GM12878 (cell line): ENCODE results near the gene LDHA. TPM values are rescaled to one million over a fixed set of nuclear protein-coding genes. Genes with fewer than 3 reads are reported as not detected.

Experiments used
- ATAC-seq: fragments of 200-7000 bp; cut with Tn5 transposase; 3 replicates; pipeline ENCODE4 v1.9.1; 2020; ENCODE audit warnings: mild to moderate bottlenecking, moderate library complexity
- BruUV-seq: library from RNA; stranded (reverse); fragments of 400-500 nt; replicated peaks from 2 replicates; lab custom pipeline; 2021; lab: Mats Ljungman, UMichigan
- CTCF ChIA-PET: fragments of 300-600 bp; sonication (Branson Sonifier 250); formaldehyde crosslinking; extraction: SDS; loops from one replicate; lab custom pipeline; 2021; ENCODE audit warnings: inconsistent platforms; lab: Yijun Ruan, JAX
- POLR2A ChIA-PET: fragments of 350-600 bp; formaldehyde crosslinking; extraction: SDS; loops from one replicate; lab custom pipeline; 2021; ENCODE audit warnings: inconsistent platforms; lab: Charles Lee
- RAD21 ChIA-PET: fragments of 300-600 bp; sonication (Branson Sonifier 250); formaldehyde crosslinking; loops from one replicate; lab custom pipeline; 2023; ENCODE audit warnings: antibody characterized with exemption; ENCODE audit not compliant: unreplicated experiment; lab: Charles Lee
- SMC1A ChIA-PET: fragments of 300-600 bp; sonication (Branson Sonifier 250); formaldehyde crosslinking; loops from one replicate; lab custom pipeline; 2023; ENCODE audit not compliant: unreplicated experiment, uncharacterized antibody; lab: Charles Lee
- DNase-seq: peaks from one replicate; pipeline ENCODE4 v3.0.0-alpha.2; 2011; ENCODE audit warnings: low read depth, low spot score
- FAIRE-seq: peaks from 3 replicates; lab custom pipeline; 2011; peaks lifted over from hg19 to GRCh38; lab: Jason Lieb, UNC
- H2AFZ ChIP-seq: 2 replicates; pipeline ENCODE4 v1.6.0; 2011; ENCODE audit warnings: low read depth, low read length, control low read depth; ENCODE audit not compliant: control insufficient read depth
- H3K27ac ChIP-seq: 2 replicates; pipeline ENCODE4 v1.5.1; 2011; ENCODE audit warnings: control low read depth; ENCODE audit not compliant: control insufficient read depth, insufficient read depth
- H3K27me3 ChIP-seq, 2 experiments: replicated peaks in 1 of 2; 2 replicates each; pipeline versions ENCODE4 v1.6.0 to v1.6.1; 2011; ENCODE audit warnings: low read length in 1 of 2; ENCODE audit not compliant: control insufficient read depth in 2 of 2, insufficient read depth in 2 of 2
- H3K36me3 ChIP-seq, 2 experiments: 2 replicates each; pipeline ENCODE4 v1.5.1; 2011; ENCODE audit warnings: low read length in 1 of 2; ENCODE audit not compliant: control insufficient read depth in 2 of 2, insufficient read depth in 2 of 2
- H3K4me1 ChIP-seq: 2 replicates; pipeline ENCODE4 v1.6.1; 2011; ENCODE audit warnings: mild to moderate bottlenecking, low read length, moderate library complexity, mixed read lengths; ENCODE audit not compliant: control insufficient read depth, insufficient read depth
- H3K4me2 ChIP-seq: 2 replicates; pipeline ENCODE4 v1.6.0; 2011; ENCODE audit warnings: control low read depth; ENCODE audit not compliant: control insufficient read depth, insufficient read depth
- H3K4me3 ChIP-seq: fragments of 200-600 bp; sonication (generic); 2 replicates; pipeline ENCODE4 v1.5.1; 2016
- H3K79me2 ChIP-seq: 2 replicates; pipeline ENCODE4 v1.6.0; 2011; ENCODE audit warnings: low read length; ENCODE audit not compliant: control insufficient read depth, insufficient read depth
- H3K9ac ChIP-seq: 2 replicates; pipeline ENCODE4 v1.8.0; 2011; ENCODE audit warnings: low read length, control low read depth, mixed read lengths; ENCODE audit not compliant: control insufficient read depth, insufficient read depth
- H3K9me3 ChIP-seq: replicated peaks from 3 replicates; pipeline ENCODE4 v1.5.1; 2011; ENCODE audit warnings: mild to moderate bottlenecking, low read length; ENCODE audit not compliant: control insufficient read depth, insufficient read depth
- H4K20me1 ChIP-seq: 2 replicates; pipeline ENCODE4 v1.6.0; 2011; ENCODE audit not compliant: control insufficient read depth, insufficient read depth
- ATF2 ChIP-seq: IDR thresholded peaks from 2 replicates; pipeline ENCODE4 v1.6.1; 2012; ENCODE audit warnings: low read length, inconsistent platforms
- CEBPB ChIP-seq, 2 experiments: fragments of 150-350 bp in 1 of 2; IDR thresholded peaks; 2 replicates each; pipeline ENCODE4 v1.6.1; 2012 to 2014; ENCODE audit warnings: low read depth in 2 of 2, low read length in 2 of 2, borderline replicate concordance in 1 of 2, inconsistent platforms in 1 of 2
- CEBPZ ChIP-seq: fragments of 150-350 bp; IDR thresholded peaks from 2 replicates; pipeline ENCODE4 v1.6.1; 2016; ENCODE audit warnings: low read depth, low read length
- E2F8 ChIP-seq: fragments of 450-650 bp; IDR thresholded peaks from 2 replicates; pipeline ENCODE4 v1.6.1; 2018; ENCODE audit warnings: mild to moderate bottlenecking, low read depth, moderate library complexity; ENCODE audit not compliant: partially characterized antibody
- KLF5 ChIP-seq: fragments of 450-650 bp; IDR thresholded peaks from 2 replicates; pipeline ENCODE4 v1.6.1; 2014; ENCODE audit warnings: mild to moderate bottlenecking; ENCODE audit not compliant: partially characterized antibody
- MEF2A ChIP-seq: IDR thresholded peaks from 2 replicates; pipeline ENCODE4 v1.6.1; 2011; ENCODE audit warnings: low read depth, mild to moderate bottlenecking, low read length, moderate library complexity; ENCODE audit not compliant: insufficient read depth
- NFYA ChIP-seq: IDR thresholded peaks from 2 replicates; pipeline ENCODE4 v1.6.1; 2011; ENCODE audit warnings: low read depth, mild to moderate bottlenecking, low read length, improper control_type of control experiment, borderline replicate concordance
- PML ChIP-seq: IDR thresholded peaks from 2 replicates; pipeline ENCODE4 v1.6.1; 2012; ENCODE audit warnings: low read length, inconsistent platforms
- RFX5 ChIP-seq: IDR thresholded peaks from 2 replicates; pipeline ENCODE4 v1.6.1; 2011; ENCODE audit warnings: low read depth, low read length, improper control_type of control experiment
- SMAD5 ChIP-seq: IDR thresholded peaks from 2 replicates; pipeline ENCODE4 v1.6.1; 2016; ENCODE audit warnings: antibody characterized with exemption, low read depth
- SUZ12 ChIP-seq: fragments of 200-600 bp; sonication (generic); IDR thresholded peaks from one replicate; pipeline ENCODE4 v1.6.1; 2018; ENCODE audit warnings: antibody characterized with exemption, mild to moderate bottlenecking; ENCODE audit not compliant: unreplicated experiment
- ZNF24 ChIP-seq: fragments of 450-650 bp; IDR thresholded peaks from 2 replicates; pipeline ENCODE4 v1.6.1; 2017; ENCODE audit warnings: antibody characterized with exemption, mild to moderate bottlenecking
- WGBS: methylation state at CpG from one replicate; pipeline ENCODE4 v1.1.6; 2016; ENCODE audit warnings: low lambda C conversion rate; ENCODE audit not compliant: insufficient replicate concordance, insufficient coverage; ENCODE audit errors: missing lambda C conversion rate; 5-methylcytosine and 5-hydroxymethylcytosine counted together
- in situ Hi-C: fragments of 300-500 bp; cut with MboI; formaldehyde crosslinking; loops from 9 replicates; pipeline ENCODE4 v1.14.3; 2018; ENCODE audit warnings: mixed read lengths
- intact Hi-C: fragments of 100-400 bp; cut with micrococcal nuclease; formaldehyde crosslinking; loops from one replicate; pipeline ENCODE4 v1.14.2; 2022; ENCODE audit not compliant: unreplicated experiment
- polyA plus RNA-seq, 11 experiments: library from polyadenylated mRNA; depleted of rRNA in 4 of 11; unstranded in 6 of 11; stranded (reverse) in 5 of 11; fragments of >200 nt; fragmentation: Nextera tagmentation in 4 of 11; fragmentation: Illumina TruSeq in 1 of 11; extraction: Ambion mirVana in 4 of 11; extraction: Trizol in 1 of 11; gene quantifications; 1 replicate in 1 of 11; 2 replicates in 10 of 11; pipeline versions ENCODE4 v1.2.1 to v1.2.3, GENCODE V29; 2011 to 2016; ENCODE audit warnings: inconsistent platforms in 2 of 11, missing spikeins in 2 of 11, low read depth in 1 of 11
- total RNA-seq, 4 experiments: library from RNA; depleted of rRNA in 3 of 4; stranded (reverse); fragments of >200 nt in 3 of 4; fragmentation: Illumina TruSeq in 1 of 4; extraction: Trizol in 1 of 4; gene quantifications; 2 replicates each; pipeline versions ENCODE4 v1.2.1 to v1.2.3, GENCODE V29; 2013 to 2021

The LDHA gene
- total and polyA plus RNA-seq, 10 of the 15 experiments (the other 5 are each of a cell fraction or from before 2014, with no cell fraction given): 773 to 2,300 (median 1,367) TPM

GRCh38 chr11:18367431-18367830 lies 26.9 kb upstream of the LDHA start:
- CTCF ChIA-PET: interaction anchor here (0.5 to 1.3 kb wide), 2 partner anchors 9 to 124 kb away, joined by 3 to 4 read pairs; no protein-coding TSS in a partner anchor
- TF ChIP-seq RFX5 (no peak), SUZ12 (no peak), SMAD5 (no peak), KLF5 (no peak), ATF2 (no peak), CEBPB (IDR thresholded peaks at IDR 0.05; ENCODE audit: borderline replicate concordance in 1 of 2, low read depth in 2 of 2, low read length in 2 of 2) (no peak), NFYA (no peak), PML (no peak), ZNF24 (no peak), CEBPZ (no peak), MEF2A (no peak), E2F8 (no peak)
- TF ChIP-seq, all 136 proteins: peak for 0
- H3K79me2 ChIP-seq: no peaks in the 10 kb centered on the region
- BruUV-seq: no TSS peak
- H4K20me1 ChIP-seq: no peaks in the 10 kb centered on the region; the same call in 1 of the 2 replicates
- ATAC-seq: no peak
- H3K9ac ChIP-seq: no peak overlapping the region
- no peaks in the 10 kb centered on the region for H3K4me1 ChIP-seq
- WGBS: 100% methylated on average over 3 of the region's 3 CpGs
- no peaks in the 10 kb centered on the region for H3K9me3 ChIP-seq
- in situ Hi-C loops: no loop called here
- ChIA-PET SMC1A (interaction anchor here (1.1 to 1.4 kb wide), 2 partner anchors 9 to 13 kb away, joined by 3 to 4 read pairs; no protein-coding TSS in a partner anchor), RAD21 (no interaction called here), POLR2A (no interaction called here)
- H3K4me3 ChIP-seq: no peak overlapping the region
- H3K27me3 ChIP-seq: no peaks in the 10 kb centered on the region
- no peak overlapping the region for H3K4me2 ChIP-seq
- no peak for FAIRE-seq
- no peak overlapping the region for H3K27ac ChIP-seq
- H2AFZ ChIP-seq: no peak overlapping the region
- H3K36me3 ChIP-seq: peaks cover 5 to 16% of the 10 kb centered on the region in 2 experiments; a peak in 3 of 4 replicates
- intact Hi-C loops: no loop called here
- no peak for DNase-seq
